HepG2 (cell line): ENCODE measurements around the gene ZNF582.

ENCODE experiments used
- CBFB ChIP-seq: sonication (generic); formaldehyde crosslinking; IDR thresholded peaks from 2 replicates; pipeline ENCODE4 v1.4.0; 2020; ENCODE audit warnings: missing genetic modification reagents
- GABPB1 ChIP-seq: IDR thresholded peaks from 2 replicates; pipeline ENCODE4 v1.6.1; 2016; ENCODE audit warnings: mild to moderate bottlenecking, missing genetic modification reagents, moderate library complexity, missing compliant biosample characterization
- PHF5A ChIP-seq: IDR thresholded peaks from one replicate; pipeline ENCODE4 v1.6.1; 2018; ENCODE audit warnings: low read depth, missing genetic modification reagents; ENCODE audit not compliant: unreplicated experiment
- SP1 ChIP-seq, 2 experiments: fragments of 450-650 bp in 1 of 2; sonication (generic) in 1 of 2; formaldehyde crosslinking in 1 of 2; IDR thresholded peaks; 2 replicates each; pipeline versions ENCODE4 v1.4.0 to v1.6.1; 2016 to 2020; ENCODE audit warnings: missing genetic modification reagents in 1 of 2
- TAF15 ChIP-seq: fragments of 200-400 bp; formaldehyde crosslinking; IDR thresholded peaks from one replicate; pipeline ENCODE4 v1.6.1; 2018; ENCODE audit warnings: mild to moderate bottlenecking, low read depth, low read length; ENCODE audit not compliant: poor library complexity, severe bottlenecking
- TARDBP ChIP-seq: sonication (generic); formaldehyde crosslinking; IDR thresholded peaks from 2 replicates; pipeline ENCODE4 v1.8.0; 2022; ENCODE audit warnings: mild to moderate bottlenecking, missing genetic modification reagents
- ZC3H13 ChIP-seq: sonication (generic); formaldehyde crosslinking; IDR thresholded peaks from 2 replicates; pipeline ENCODE4 v1.8.1; 2023; ENCODE audit warnings: mild to moderate bottlenecking, missing genetic modification reagents, moderate library complexity
- TF ChIP-seq, protein P1 (sequence below): sonication (generic); formaldehyde crosslinking; IDR thresholded peaks from 2 replicates; pipeline ENCODE4 v1.4.0; 2020; ENCODE audit warnings: missing genetic modification reagents, mild to moderate bottlenecking, borderline replicate concordance
- TF ChIP-seq, protein P2 (sequence below): sonication (generic); formaldehyde crosslinking; IDR thresholded peaks from 2 replicates; pipeline ENCODE4 v1.4.0; 2020; ENCODE audit warnings: missing genetic modification reagents, borderline replicate concordance
- TF ChIP-seq, protein P3 (sequence below): IDR thresholded peaks from 2 replicates; pipeline ENCODE4 v1.6.1; 2016; ENCODE audit warnings: low read depth

DNA sequence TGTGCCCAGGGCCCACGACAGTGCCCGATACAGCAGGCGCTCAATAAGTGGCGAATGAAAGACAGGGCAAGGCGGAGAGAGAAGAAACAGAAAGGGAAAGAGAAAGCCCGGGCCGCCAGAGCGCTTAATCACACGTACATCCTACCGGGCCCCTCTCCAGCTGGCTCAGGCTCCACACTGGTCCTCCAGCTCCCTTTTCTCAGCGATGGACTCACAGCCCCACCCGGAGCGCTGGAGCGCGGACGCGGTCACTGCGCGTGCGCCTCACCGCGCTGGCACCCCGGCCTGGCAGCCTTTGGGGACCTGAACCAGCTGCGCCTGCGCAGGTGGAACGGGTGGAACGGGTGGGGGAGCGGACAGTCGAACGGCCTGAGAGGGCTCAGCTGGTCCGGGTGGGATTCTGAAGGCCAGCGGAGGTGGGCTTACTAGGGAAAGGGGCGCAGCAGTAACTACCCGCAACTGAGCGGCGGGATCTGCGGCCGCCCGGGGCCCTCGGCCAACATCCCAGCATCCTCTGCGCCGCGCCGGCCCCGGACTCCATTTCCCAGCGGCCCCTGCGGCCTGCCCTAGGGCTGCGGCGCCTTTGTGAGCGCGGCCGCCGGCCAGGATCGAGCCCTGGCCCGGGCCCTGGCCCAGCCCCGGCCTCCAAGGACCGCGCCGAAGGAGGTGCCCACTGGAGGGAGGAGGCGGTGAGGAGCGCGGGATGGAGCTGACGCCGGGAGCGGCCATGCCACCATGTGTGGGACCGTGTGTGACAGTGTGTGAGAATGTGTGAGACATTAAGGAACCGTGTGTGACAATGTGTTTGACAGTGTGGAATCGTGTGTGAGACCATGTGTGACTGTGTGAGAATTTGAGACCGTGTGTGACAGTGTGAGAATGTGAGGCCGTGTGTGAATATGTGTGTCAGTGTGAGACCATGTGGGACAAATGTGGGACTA is 10.7 kb upstream of the ZNF582 start, which contains the start of gene ZNF583:
- TF ChIP-seq TAF15 (no peak), PHF5A (CRISPR knock-in tag) (no peak), TARDBP (CRISPR knock-in tag) (peak; percentile 74; the same call in 1 of the 2 replicates), SP1 (IDR thresholded peaks at IDR 0.05) (no peak), SP1 (CRISPR knock-in tag; IDR thresholded peaks at IDR 0.05) (no peak), GABPB1 (CRISPR knock-in tag) (peak; percentile 85), CBFB (CRISPR knock-in tag) (no peak), ZC3H13 (CRISPR knock-in tag) (peak; percentile 77)
- TF ChIP-seq, protein P1, sequence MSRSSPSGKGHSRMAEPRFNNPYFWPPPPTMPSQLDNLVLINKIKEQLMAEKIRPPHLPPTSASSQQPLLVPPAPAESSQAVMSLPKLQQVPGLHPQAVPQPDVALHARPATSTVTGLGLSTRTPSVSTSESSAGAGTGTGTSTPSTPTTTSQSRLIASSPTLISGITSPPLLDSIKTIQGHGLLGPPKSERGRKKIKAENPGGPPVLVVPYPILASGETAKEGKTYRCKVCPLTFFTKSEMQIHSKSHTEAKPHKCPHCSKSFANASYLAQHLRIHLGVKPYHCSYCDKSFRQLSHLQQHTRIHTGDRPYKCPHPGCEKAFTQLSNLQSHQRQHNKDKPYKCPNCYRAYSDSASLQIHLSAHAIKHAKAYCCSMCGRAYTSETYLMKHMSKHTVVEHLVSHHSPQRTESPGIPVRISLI (CRISPR knock-in tag), result no peak
- TF ChIP-seq, protein P2, sequence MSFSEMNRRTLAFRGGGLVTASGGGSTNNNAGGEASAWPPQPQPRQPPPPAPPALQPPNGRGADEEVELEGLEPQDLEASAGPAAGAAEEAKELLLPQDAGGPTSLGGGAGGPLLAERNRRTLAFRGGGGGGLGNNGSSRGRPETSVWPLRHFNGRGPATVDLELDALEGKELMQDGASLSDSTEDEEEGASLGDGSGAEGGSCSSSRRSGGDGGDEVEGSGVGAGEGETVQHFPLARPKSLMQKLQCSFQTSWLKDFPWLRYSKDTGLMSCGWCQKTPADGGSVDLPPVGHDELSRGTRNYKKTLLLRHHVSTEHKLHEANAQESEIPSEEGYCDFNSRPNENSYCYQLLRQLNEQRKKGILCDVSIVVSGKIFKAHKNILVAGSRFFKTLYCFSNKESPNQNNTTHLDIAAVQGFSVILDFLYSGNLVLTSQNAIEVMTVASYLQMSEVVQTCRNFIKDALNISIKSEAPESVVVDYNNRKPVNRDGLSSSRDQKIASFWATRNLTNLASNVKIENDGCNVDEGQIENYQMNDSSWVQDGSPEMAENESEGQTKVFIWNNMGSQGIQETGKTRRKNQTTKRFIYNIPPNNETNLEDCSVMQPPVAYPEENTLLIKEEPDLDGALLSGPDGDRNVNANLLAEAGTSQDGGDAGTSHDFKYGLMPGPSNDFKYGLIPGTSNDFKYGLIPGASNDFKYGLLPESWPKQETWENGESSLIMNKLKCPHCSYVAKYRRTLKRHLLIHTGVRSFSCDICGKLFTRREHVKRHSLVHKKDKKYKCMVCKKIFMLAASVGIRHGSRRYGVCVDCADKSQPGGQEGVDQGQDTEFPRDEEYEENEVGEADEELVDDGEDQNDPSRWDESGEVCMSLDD (CRISPR knock-in tag), result no peak
- TF ChIP-seq, protein P3, sequence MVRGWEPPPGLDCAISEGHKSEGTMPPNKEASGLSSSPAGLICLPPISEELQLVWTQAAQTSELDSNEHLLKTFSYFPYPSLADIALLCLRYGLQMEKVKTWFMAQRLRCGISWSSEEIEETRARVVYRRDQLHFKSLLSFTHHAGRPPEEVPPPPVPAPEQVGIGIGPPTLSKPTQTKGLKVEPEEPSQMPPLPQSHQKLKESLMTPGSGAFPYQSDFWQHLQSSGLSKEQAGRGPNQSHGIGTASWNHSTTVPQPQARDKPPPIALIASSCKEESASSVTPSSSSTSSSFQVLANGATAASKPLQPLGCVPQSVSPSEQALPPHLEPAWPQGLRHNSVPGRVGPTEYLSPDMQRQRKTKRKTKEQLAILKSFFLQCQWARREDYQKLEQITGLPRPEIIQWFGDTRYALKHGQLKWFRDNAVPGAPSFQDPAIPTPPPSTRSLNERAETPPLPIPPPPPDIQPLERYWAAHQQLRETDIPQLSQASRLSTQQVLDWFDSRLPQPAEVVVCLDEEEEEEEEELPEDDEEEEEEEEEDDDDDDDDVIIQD, result no peak
